Liver (tissue), 9 donors: ENCODE data around the gene RBM47. TPM values are rescaled to one million over a fixed set of nuclear protein-coding genes. Genes with fewer than 3 reads are reported as not detected.

Source experiments
- DNase-seq: peaks from one replicate; pipeline ENCODE4 v3.0.0-alpha.2; 2017; ENCODE audit warnings: low spot score
- H3K27ac ChIP-seq, 2 donors: one replicate each; pipeline ENCODE4 v1.7.0; 2013; ENCODE audit warnings: inconsistent platforms in 2 of 2, low read length in 2 of 2, control low read depth in 1 of 2, low read depth in 1 of 2, mild to moderate bottlenecking in 1 of 2
- H3K27me3 ChIP-seq, 4 donors: one replicate each; pipeline versions ENCODE4 v1.6.1 to v1.7.0; 2013; ENCODE audit warnings: low read length in 3 of 4, inconsistent platforms in 1 of 4, mild to moderate bottlenecking in 1 of 4, moderate library complexity in 1 of 4; ENCODE audit not compliant: control insufficient read depth in 4 of 4, insufficient read depth in 4 of 4
- H3K36me3 ChIP-seq, 4 donors: one replicate each; pipeline versions ENCODE4 v1.6.1 to v1.7.0; 2013; ENCODE audit warnings: low read length in 3 of 4, mild to moderate bottlenecking in 3 of 4, low read depth in 1 of 4, moderate library complexity in 1 of 4; ENCODE audit not compliant: control insufficient read depth in 4 of 4, insufficient read depth in 3 of 4
- H3K4me1 ChIP-seq, 4 donors: one replicate each; pipeline versions ENCODE4 v1.6.1 to v1.7.0; 2013; ENCODE audit warnings: low read length in 3 of 4, mild to moderate bottlenecking in 3 of 4, moderate library complexity in 1 of 4; ENCODE audit not compliant: control insufficient read depth in 4 of 4, insufficient read depth in 4 of 4
- H3K4me3 ChIP-seq, 3 donors: one replicate each; pipeline versions ENCODE4 v1.6.1 to v1.7.0; 2013; ENCODE audit warnings: low read length in 3 of 3, control low read depth in 1 of 3, low read depth in 1 of 3, mild to moderate bottlenecking in 1 of 3
- H3K9ac ChIP-seq, 2 donors: one replicate each; pipeline ENCODE4 v1.7.0; 2013; ENCODE audit warnings: low read length in 2 of 2, mild to moderate bottlenecking in 2 of 2, moderate library complexity in 2 of 2, control low read depth in 1 of 2, low read depth in 1 of 2
- H3K9me3 ChIP-seq, 4 donors: one replicate each; pipeline versions ENCODE4 v1.6.1 to v1.7.0; 2013; ENCODE audit warnings: low read length in 3 of 4; ENCODE audit not compliant: control insufficient read depth in 4 of 4
- ATF3 ChIP-seq: IDR thresholded peaks from 2 replicates; pipeline ENCODE4 v1.6.1; 2016; ENCODE audit warnings: antibody characterized with exemption
- EGR1 ChIP-seq, 2 donors: IDR thresholded peaks; 2 replicates each; pipeline ENCODE4 v1.6.1; 2016 to 2018; ENCODE audit warnings: antibody characterized with exemption in 2 of 2, low read depth in 2 of 2
- FOXA1 ChIP-seq: IDR thresholded peaks from 2 replicates; pipeline ENCODE4 v1.6.1; 2016; ENCODE audit warnings: antibody characterized with exemption
- FOXA2 ChIP-seq: IDR thresholded peaks from 2 replicates; pipeline ENCODE4 v1.6.1; 2016; ENCODE audit warnings: antibody characterized with exemption
- GABPA ChIP-seq, 2 donors: IDR thresholded peaks in 1 of 2; conservative IDR thresholded peaks in 1 of 2; 2 replicates each; pipeline ENCODE4 v1.6.1; 2016; ENCODE audit warnings: antibody characterized with exemption in 2 of 2, mild to moderate bottlenecking in 1 of 2, moderate library complexity in 1 of 2
- JUND ChIP-seq, 2 donors: IDR thresholded peaks; 2 replicates each; pipeline ENCODE4 v1.6.1; 2016; ENCODE audit warnings: antibody characterized with exemption in 2 of 2
- MAX ChIP-seq: IDR thresholded peaks from 2 replicates; pipeline ENCODE4 v1.6.1; 2016; ENCODE audit warnings: antibody characterized with exemption
- REST ChIP-seq: IDR thresholded peaks from 2 replicates; pipeline ENCODE4 v1.6.1; 2016; ENCODE audit warnings: antibody characterized with exemption, mild to moderate bottlenecking
- RXRA ChIP-seq, 2 donors: IDR thresholded peaks; 2 replicates each; pipeline ENCODE4 v1.6.1; 2017 to 2018; ENCODE audit warnings: antibody characterized with exemption in 2 of 2, mild to moderate bottlenecking in 1 of 2
- TAF1 ChIP-seq: conservative IDR thresholded peaks from 2 replicates; pipeline ENCODE4 v1.6.1; 2016; ENCODE audit warnings: antibody characterized with exemption, mild to moderate bottlenecking
- YY1 ChIP-seq: IDR thresholded peaks from 2 replicates; pipeline ENCODE4 v1.6.1; 2016; ENCODE audit warnings: antibody characterized with exemption, mild to moderate bottlenecking
- WGBS: extraction: QIAGEN DNeasy Blood & Tissue Kit; methylation state at CpG from one replicate; pipeline ENCODE4 v1.1.7; 2013; 5-methylcytosine and 5-hydroxymethylcytosine counted together
- polyA plus RNA-seq, 2 donors: library from polyadenylated mRNA; stranded (reverse) in 1 of 2; unstranded in 1 of 2; fragments of 200-250 nt in 1 of 2; fragments of >200 nt in 1 of 2; fragmentation: Nextera tagmentation in 1 of 2; extraction: Ambion mirVana in 1 of 2; gene quantifications; one replicate each; pipeline versions ENCODE4 v1.2.1 to v1.2.3, GENCODE V29; 2013 to 2015
- total RNA-seq, 2 donors: library from RNA; depleted of rRNA; stranded (reverse); fragments of >200 nt; gene quantifications; one replicate each; pipeline ENCODE4 v1.2.3, GENCODE V29; 2014
- TF ChIP-seq, protein P1 (sequence below): IDR thresholded peaks from 2 replicates; pipeline ENCODE4 v1.6.1; 2016; ENCODE audit warnings: antibody characterized with exemption
- donor health status: healthy.
- donor health status: healthy.
- donor health status: healthy.
- donor health status: healthy.
- donor health status: healthy.

Gene RBM47
- total and polyA plus RNA-seq, 4 donors: 16.5 to 81.2 (median 24.7) TPM

DNA sequence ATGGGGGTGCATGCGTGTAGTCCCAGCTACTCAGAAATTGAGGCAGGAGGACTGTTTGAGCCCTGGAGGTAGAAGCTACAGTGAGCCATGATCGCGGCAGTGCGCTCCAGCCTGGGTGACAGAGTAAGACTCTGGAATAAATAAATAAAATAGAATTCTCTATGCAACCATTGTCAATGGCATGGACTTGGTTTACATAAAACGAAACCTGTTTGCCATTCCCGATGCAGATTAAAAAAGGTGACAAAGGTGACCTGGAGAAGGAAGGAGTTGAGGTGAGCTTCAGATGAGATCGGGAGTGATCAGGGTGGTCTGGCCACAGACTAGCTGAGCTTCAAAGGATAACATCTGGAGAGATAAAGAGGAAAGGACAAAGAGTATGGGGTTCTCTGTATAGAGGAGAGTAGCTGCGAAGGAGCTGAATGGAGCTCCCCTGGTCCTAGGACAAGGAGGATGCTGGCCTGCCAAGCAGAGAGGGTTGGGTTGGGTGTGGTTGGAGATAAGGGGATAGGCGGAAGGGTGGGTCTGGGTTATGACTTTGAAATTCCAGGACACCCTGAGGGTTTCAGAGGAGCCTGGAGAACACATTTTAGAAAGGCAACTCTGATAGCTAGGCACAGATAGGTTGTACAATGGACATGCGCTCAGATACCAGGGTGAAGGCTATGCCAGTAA, 98.6 kb downstream of the RBM47 start:
- Histone ChIP-seq H3K4me1 (peaks cover 0 to 3% (median under 1%) of the 10 kb centered on the region in 4 donors), H3K36me3 (peaks cover 0 to 4% (median 1%) of the 10 kb centered on the region in 4 donors), H3K27me3 (no peaks in the 10 kb centered on the region), H3K9me3 (no peaks in the 10 kb centered on the region), H3K27ac (no peak overlapping the region), H3K9ac (no peak overlapping the region), H3K4me3 (no peak overlapping the region)
- TF ChIP-seq ATF3: no peak
- TF ChIP-seq FOXA1: no peak
- no peak for TF ChIP-seq YY1
- TF ChIP-seq EGR1 (IDR thresholded peaks at IDR 0.05; ENCODE audit: low read depth in 2 of 2): no peak
- TF ChIP-seq, protein P1, sequence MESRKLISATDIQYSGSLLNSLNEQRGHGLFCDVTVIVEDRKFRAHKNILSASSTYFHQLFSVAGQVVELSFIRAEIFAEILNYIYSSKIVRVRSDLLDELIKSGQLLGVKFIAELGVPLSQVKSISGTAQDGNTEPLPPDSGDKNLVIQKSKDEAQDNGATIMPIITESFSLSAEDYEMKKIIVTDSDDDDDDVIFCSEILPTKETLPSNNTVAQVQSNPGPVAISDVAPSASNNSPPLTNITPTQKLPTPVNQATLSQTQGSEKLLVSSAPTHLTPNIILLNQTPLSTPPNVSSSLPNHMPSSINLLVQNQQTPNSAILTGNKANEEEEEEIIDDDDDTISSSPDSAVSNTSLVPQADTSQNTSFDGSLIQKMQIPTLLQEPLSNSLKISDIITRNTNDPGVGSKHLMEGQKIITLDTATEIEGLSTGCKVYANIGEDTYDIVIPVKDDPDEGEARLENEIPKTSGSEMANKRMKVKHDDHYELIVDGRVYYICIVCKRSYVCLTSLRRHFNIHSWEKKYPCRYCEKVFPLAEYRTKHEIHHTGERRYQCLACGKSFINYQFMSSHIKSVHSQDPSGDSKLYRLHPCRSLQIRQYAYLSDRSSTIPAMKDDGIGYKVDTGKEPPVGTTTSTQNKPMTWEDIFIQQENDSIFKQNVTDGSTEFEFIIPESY: no peak
- TF ChIP-seq TAF1: no peak
- no peak for DNase-seq
- 85% methylated on average over 10 of the region's 10 CpGs for WGBS

DNA sequence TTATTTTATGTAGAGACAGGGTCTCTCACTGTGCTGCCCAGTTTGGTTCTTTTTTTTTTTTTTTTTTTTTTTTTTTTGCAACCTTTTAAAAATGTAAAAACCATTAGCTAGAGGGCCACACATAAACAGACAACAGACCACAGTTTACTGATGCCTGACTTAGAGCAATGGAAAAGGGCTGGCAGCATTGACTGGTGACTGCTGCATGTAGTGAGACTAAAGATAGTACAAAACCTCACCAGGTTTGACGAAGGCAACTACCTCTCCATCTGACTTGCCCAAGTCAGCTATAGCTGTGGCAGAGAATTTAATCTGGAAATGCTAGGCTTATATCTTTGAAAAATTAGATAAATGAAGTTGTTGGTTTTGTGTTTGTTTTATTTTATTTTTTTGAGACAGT, 102.9 kb downstream of the RBM47 start:
- Histone ChIP-seq H3K27me3 (no peaks in the 10 kb centered on the region), H3K4me1 (peaks cover 6 to 17% (median 10%) of the 10 kb centered on the region in 4 donors), H3K27ac (no peak overlapping the region), H3K36me3 (peaks cover 0 to 4% (median 0%) of the 10 kb centered on the region in 4 donors), H3K9me3 (no peaks in the 10 kb centered on the region), H3K4me3 (no peak overlapping the region), H3K9ac (no peak overlapping the region)
- TF ChIP-seq, protein P1: no peak
- TF ChIP-seq JUND (IDR thresholded peaks at IDR 0.05) (no peak), TAF1 (no peak), FOXA1 (no peak), REST (no peak), ATF3 (no peak), RXRA (IDR thresholded peaks at IDR 0.05) (no peak), FOXA2 (no peak), GABPA (IDR thresholded peaks at IDR 0.05 in 1 of 2, conservative IDR thresholded peaks at IDR 0.05 in 1 of 2) (no peak), EGR1 (IDR thresholded peaks at IDR 0.05; ENCODE audit: low read depth in 2 of 2) (no peak), MAX (no peak)
- no peak for DNase-seq
- 95% methylated on average over 1 of the region's 1 CpG for WGBS
